WTC11 (cell line): ENCODE data around the gene HIP1.

Experiments used
- CTCF ChIP-seq: fragments of 200-600 bp; IDR thresholded peaks from 2 replicates; pipeline ENCODE4 v1.8.0; 2022; ENCODE audit warnings: antibody characterized with exemption
- RORB ChIP-seq: fragments of 250-450 bp; sonication (Bioruptor Pico); IDR thresholded peaks from 2 replicates; pipeline ENCODE4 v1.9.0; 2021; ENCODE audit warnings: mild to moderate bottlenecking
- TCF7 ChIP-seq: sonication (generic); formaldehyde crosslinking; IDR thresholded peaks from 2 replicates; pipeline ENCODE4 v1.8.0; 2022; ENCODE audit warnings: mild to moderate bottlenecking, low read depth, missing genetic modification reagents, moderate library complexity
- TEAD1 ChIP-seq: sonication (generic); formaldehyde crosslinking; IDR thresholded peaks from 2 replicates; pipeline ENCODE4 v1.8.0; 2022; ENCODE audit warnings: mild to moderate bottlenecking, missing genetic modification reagents
- USF1 ChIP-seq: sonication (generic); formaldehyde crosslinking; IDR thresholded peaks from 2 replicates; pipeline ENCODE4 v1.8.0; 2022; ENCODE audit warnings: mild to moderate bottlenecking, missing genetic modification reagents
- ZBTB43 ChIP-seq: sonication (generic); formaldehyde crosslinking; IDR thresholded peaks from 2 replicates; pipeline ENCODE4 v1.8.1; 2023; ENCODE audit warnings: mild to moderate bottlenecking, missing genetic modification reagents

GRCh38 chr7:75537731-75538130 lies 201.0 kb downstream of the HIP1 start:
- TF ChIP-seq CTCF, result no peak
- TF ChIP-seq RORB (CRISPR knock-in tag), result no peak
- no peak for TF ChIP-seq USF1 (CRISPR knock-in tag)
- no peak for TF ChIP-seq TCF7
- TF ChIP-seq TEAD1 (CRISPR knock-in tag), result no peak
- TF ChIP-seq ZBTB43 (CRISPR knock-in tag), result no peak
